Lower leg skin (tissue), 3 donors: ENCODE data around the gene GRIA1.

ENCODE experiments used
- CTCF ChIP-seq, 3 donors: fragments of 450-650 bp; IDR thresholded peaks; one replicate each; pipeline ENCODE4 v1.5.1; 2016; ENCODE audit warnings: antibody characterized with exemption in 3 of 3, mild to moderate bottlenecking in 3 of 3, moderate library complexity in 2 of 3
- POLR2A ChIP-seq, 2 donors: fragments of 450-650 bp; IDR thresholded peaks; one replicate each; pipeline ENCODE4 v1.6.1; 2016 to 2017; ENCODE audit warnings: antibody characterized with exemption in 2 of 2, mild to moderate bottlenecking in 1 of 2, moderate library complexity in 1 of 2

- no peak for TF ChIP-seq CTCF (IDR thresholded peaks at IDR 0.05)
- no peak for TF ChIP-seq POLR2A (IDR thresholded peaks at IDR 0.05)
Measured at GRCh38 chr5:153598099-153598498, 107.6 kb downstream of the GRIA1 start.
